ENCODE measurements around the gene WARS2.
"Not testable (repeated sequence)": the region's sequence is repeated elsewhere in the genome, so short reads cannot be mapped to it uniquely, and the experiment has no call there.

WARS2 gene

GRCh38 chr1:119139403-119139802 is 1.1 kb downstream of the WARS2 start:
- peak; percentile 11 for DNase-seq (ENCODE audit: low read depth)

GRCh38 chr1:119136401-119136800 is 4.1 kb downstream of the WARS2 start:
- DNase-seq (ENCODE audit: low read depth): no peak

GRCh38 chr1:119133987-119134386 is 6.5 kb downstream of the WARS2 start:
- no peak for DNase-seq (ENCODE audit: low read depth)

GRCh38 chr1:119132179-119132578 is 8.3 kb downstream of the WARS2 start:
- DNase-seq (ENCODE audit: low read depth): no peak

- no peak for DNase-seq (ENCODE audit: low read depth)
Observed at GRCh38 chr1:119125874-119126273, 14.6 kb downstream of the WARS2 start.

- DNase-seq (ENCODE audit: low read depth): no peak
Observed at GRCh38 chr1:119124764-119125163, 15.7 kb downstream of the WARS2 start.

GRCh38 chr1:119121872-119122271 is 18.6 kb downstream of the WARS2 start:
- DNase-seq (ENCODE audit: low read depth): not testable (repeated sequence)

- DNase-seq (ENCODE audit: low read depth): no peak
Observed at GRCh38 chr1:119116725-119117124, 23.7 kb downstream of the WARS2 start.

- no peak for DNase-seq (ENCODE audit: low read depth)
Observed at GRCh38 chr1:119115736-119116135, 24.7 kb downstream of the WARS2 start.

GRCh38 chr1:119115311-119115710 is 25.1 kb downstream of the WARS2 start:
- no peak for DNase-seq (ENCODE audit: low read depth)

- no peak for DNase-seq (ENCODE audit: low read depth)
Observed at GRCh38 chr1:119114786-119115185, 25.7 kb downstream of the WARS2 start.

- DNase-seq (ENCODE audit: low read depth): no peak
Observed at GRCh38 chr1:119112791-119113190, 27.7 kb downstream of the WARS2 start.

- no peak for DNase-seq (ENCODE audit: low read depth)
Observed at GRCh38 chr1:119112244-119112643, 28.2 kb downstream of the WARS2 start.

- DNase-seq (ENCODE audit: low read depth): no peak
Observed at GRCh38 chr1:119108988-119109387, 31.5 kb downstream of the WARS2 start.

GRCh38 chr1:119103764-119104163 is 36.7 kb downstream of the WARS2 start:
- DNase-seq (ENCODE audit: low read depth): no peak

- no peak for DNase-seq (ENCODE audit: low read depth)
Observed at GRCh38 chr1:119102051-119102450, 38.4 kb downstream of the WARS2 start.

GRCh38 chr1:119101563-119101962 is 38.9 kb downstream of the WARS2 start:
- no peak for DNase-seq (ENCODE audit: low read depth)

- no peak for DNase-seq (ENCODE audit: low read depth)
Observed at GRCh38 chr1:119099775-119100174, 40.7 kb downstream of the WARS2 start.

- DNase-seq (ENCODE audit: low read depth): no peak
Observed at GRCh38 chr1:119097380-119097779, 43.1 kb downstream of the WARS2 start.

- no peak for DNase-seq (ENCODE audit: low read depth)
Observed at GRCh38 chr1:119093721-119094120, 46.7 kb downstream of the WARS2 start.

- no peak for DNase-seq (ENCODE audit: low read depth)
Observed at GRCh38 chr1:119091618-119092017, 48.8 kb downstream of the WARS2 start.

- DNase-seq (ENCODE audit: low read depth): no peak
Observed at GRCh38 chr1:119090250-119090649, 50.2 kb downstream of the WARS2 start.

GRCh38 chr1:119086830-119087229 is 53.6 kb downstream of the WARS2 start:
- DNase-seq (ENCODE audit: low read depth): no peak

GRCh38 chr1:119084798-119085197 is 55.7 kb downstream of the WARS2 start:
- DNase-seq (ENCODE audit: low read depth): no peak

- DNase-seq (ENCODE audit: low read depth): no peak
Observed at GRCh38 chr1:119083980-119084379, 56.5 kb downstream of the WARS2 start.

Measured in T follicular helper cell (primary cell).